Measurements from ENCODE around the gene DNAJC24. TPM values are rescaled to one million over a fixed set of nuclear protein-coding genes. Genes with fewer than 3 reads are reported as not detected.

The DNAJC24 gene
- total and polyA plus RNA-seq, 2 of the 4 experiments (the other 2 are of a cell fraction), result 8.2 to 8.9 TPM

DNA sequence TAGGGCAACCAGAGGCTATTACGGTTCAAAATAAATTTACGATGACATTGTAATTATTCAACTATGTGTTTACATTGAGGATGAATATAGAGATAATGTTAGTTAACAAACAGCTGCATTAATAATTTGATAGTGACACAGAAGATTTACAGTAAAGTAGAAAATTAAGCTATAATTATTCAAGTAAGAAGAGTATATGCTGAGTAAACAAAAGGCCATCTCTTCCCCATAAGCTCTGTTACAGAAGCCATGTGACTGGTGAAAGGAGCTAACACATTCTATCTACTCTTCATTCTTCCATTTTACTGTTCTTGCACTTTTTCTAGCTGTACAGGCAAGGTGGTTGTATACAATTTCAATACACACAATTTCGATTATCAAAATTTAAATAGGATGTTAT, 85.5 kb downstream of the DNAJC24 start:
- in situ Hi-C loops (cut with MboI; ENCODE audit: low sequenced_read_pairs), result no loop called here
- Histone ChIP-seq H4K20me1 (ENCODE audit: insufficient read depth, low read length) (no peaks in the 10 kb centered on the region), H3K9ac (ENCODE audit: low read depth, low read length) (no peak overlapping the region), H3K56ac (ENCODE audit: extremely low read depth, insufficient read depth, low read length) (no peak overlapping the region), H3K4ac (ENCODE audit: low read depth, low read length) (no peak overlapping the region), H2BK15ac (ENCODE audit: low read depth, low read length) (no peak overlapping the region), H3K9me3 (ENCODE audit: control insufficient read depth, insufficient read depth, low read length) (no peaks in the 10 kb centered on the region), H2BK120ac (ENCODE audit: low read depth, low read length) (no peak overlapping the region), H2AK9ac (replicated peaks; ENCODE audit: low read depth, low read length, poor library complexity) (no peak overlapping the region), H3K9me1 (ENCODE audit: insufficient read depth, low read length) (no peaks in the 10 kb centered on the region; the same call in 1 of the 2 replicates), H2BK20ac (ENCODE audit: low read depth, low read length) (no peak overlapping the region), H3K4me2 (ENCODE audit: low read depth, low read length) (no peak overlapping the region), H3K23ac (ENCODE audit: low read depth, low read length) (no peak overlapping the region), H2AK5ac (ENCODE audit: low read depth, low read length) (no peak overlapping the region), H3K14ac (replicated peaks; ENCODE audit: low read depth, low read length) (no peak overlapping the region), H2AFZ (replicated peaks; ENCODE audit: low read length, poor library complexity) (no peak overlapping the region), H4K5ac (ENCODE audit: low read depth, low read length) (no peak overlapping the region), H3K79me1 (ENCODE audit: low read depth in 1 of 2, low read length in 2 of 2) (no peaks in the 10 kb centered on the region), H3K4me1 (ENCODE audit: control insufficient read depth, insufficient read depth, low read length) (no peaks in the 10 kb centered on the region), H3K27ac (ENCODE audit: insufficient read depth, low read length) (no peak overlapping the region), H3K18ac (ENCODE audit: low read depth, low read length) (no peak overlapping the region), H3K36me3 (ENCODE audit: control insufficient read depth, insufficient read depth, low read length) (no peaks in the 10 kb centered on the region), H3K27me3 (ENCODE audit: control insufficient read depth, insufficient read depth, low read length) (no peaks in the 10 kb centered on the region), H4K8ac (ENCODE audit: low read depth in 2 of 2, low read length in 2 of 2) (no peak overlapping the region), H2BK5ac (ENCODE audit: low read depth, low read length, poor library complexity, severe bottlenecking) (no peak overlapping the region), H4K91ac (ENCODE audit: insufficient read depth, low read depth, low read length) (no peak overlapping the region), H3K4me3 (ENCODE audit: insufficient read depth, low read depth, low read length) (no peak overlapping the region)
- ChIA-PET POLR2A (ENCODE audit: unreplicated experiment) (no interaction called here), CTCF (no interaction called here)
- DNase-seq, result no peak
- TF ChIP-seq CEBPB (IDR thresholded peaks at IDR 0.05; ENCODE audit: low read depth, low read length) (no peak), CTCF (conservative IDR thresholded peaks at IDR 0.05; ENCODE audit: low read depth, low read length) (no peak), RAD21 (IDR thresholded peaks at IDR 0.05; ENCODE audit: low read length) (no peak), BHLHE40 (IDR thresholded peaks at IDR 0.05; ENCODE audit: low read depth, low read length) (no peak), CHD1 (IDR thresholded peaks at IDR 0.05; ENCODE audit: low read depth, low read length) (no peak), MAZ (IDR thresholded peaks at IDR 0.05; ENCODE audit: borderline replicate concordance, low read depth, low read length) (no peak), RFX5 (IDR thresholded peaks at IDR 0.05; ENCODE audit: low read depth, low read length) (no peak), SMC3 (IDR thresholded peaks at IDR 0.05; ENCODE audit: low read depth, low read length) (no peak), NFE2L2 (IDR thresholded peaks at IDR 0.05; ENCODE audit: low read depth, low read length) (no peak), FOS (IDR thresholded peaks at IDR 0.05; ENCODE audit: low read depth, low read length) (no peak), MAFK (IDR thresholded peaks at IDR 0.05; ENCODE audit: low read depth, low read length) (no peak), RCOR1 (IDR thresholded peaks at IDR 0.05; ENCODE audit: insufficient replicate concordance, low read length) (no peak)
- TF ChIP-seq, protein P1, sequence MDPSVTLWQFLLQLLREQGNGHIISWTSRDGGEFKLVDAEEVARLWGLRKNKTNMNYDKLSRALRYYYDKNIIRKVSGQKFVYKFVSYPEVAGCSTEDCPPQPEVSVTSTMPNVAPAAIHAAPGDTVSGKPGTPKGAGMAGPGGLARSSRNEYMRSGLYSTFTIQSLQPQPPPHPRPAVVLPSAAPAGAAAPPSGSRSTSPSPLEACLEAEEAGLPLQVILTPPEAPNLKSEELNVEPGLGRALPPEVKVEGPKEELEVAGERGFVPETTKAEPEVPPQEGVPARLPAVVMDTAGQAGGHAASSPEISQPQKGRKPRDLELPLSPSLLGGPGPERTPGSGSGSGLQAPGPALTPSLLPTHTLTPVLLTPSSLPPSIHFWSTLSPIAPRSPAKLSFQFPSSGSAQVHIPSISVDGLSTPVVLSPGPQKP (IDR thresholded peaks at IDR 0.05; ENCODE audit: borderline replicate concordance, low read depth, low read length), result no peak
- WGBS, 2 experiments (ENCODE audit: extremely low coverage in 2 of 2, insufficient read length in 1 of 2), result no CpG with 5 or more reads among the region's 3 CpGs
- dilution Hi-C loops (cut with HindIII; ENCODE audit: low sequenced_read_pairs, unreplicated experiment), result no loop called here
- no peak for ATAC-seq (ENCODE audit: low read depth)
- no TSS peak for BruUV-seq (replicated peaks)
- intact Hi-C loops (cut with micrococcal nuclease), result no loop called here

Measured in IMR-90 (cell line).